WTC11 (cell line): ENCODE results near the gene UFSP2. TPM values are rescaled to one million over a fixed set of nuclear protein-coding genes. Genes with fewer than 3 reads are reported as not detected.

ENCODE experiments used
- ATAC-seq: fragments of 200-7000 bp; cut with Tn5 transposase; 2 replicates; pipeline ENCODE4 v1.10.0; 2021; ENCODE audit warnings: mild to moderate bottlenecking, moderate library complexity
- Bru-seq: library from RNA; stranded (reverse); fragments of 400-500 nt; gene quantifications from one replicate; lab custom pipeline; 2021; lab: Mats Ljungman, UMichigan
- CTCF ChIA-PET: fragments of 300-600 bp; sonication (Branson Sonifier 250); formaldehyde crosslinking; loops from one replicate; lab custom pipeline; 2021; ENCODE audit warnings: antibody characterized with exemption; lab: Charles Lee
- POLR2A ChIA-PET: fragments of 350-600 bp; sonication (Branson Sonifier 250); formaldehyde crosslinking; loops from one replicate; lab custom pipeline; 2021; ENCODE audit warnings: antibody characterized with exemption; lab: Charles Lee
- DNase-seq: peaks from one replicate; pipeline ENCODE4 v3.0.0; 2021; ENCODE audit warnings: low spot score
- H3K27ac Mint-ChIP-seq: 2 replicates; pipeline ENCODE4 v1.8.0; 2021; ENCODE audit warnings: mixed read lengths
- H3K27me3 Mint-ChIP-seq: 2 replicates; pipeline ENCODE4 v1.8.0; 2021; ENCODE audit warnings: low read depth, mild to moderate bottlenecking, moderate library complexity, mixed read lengths
- H3K36me3 Mint-ChIP-seq: 2 replicates; pipeline ENCODE4 v1.8.0; 2021; ENCODE audit warnings: mixed read lengths
- H3K4me1 Mint-ChIP-seq: 2 replicates; pipeline ENCODE4 v1.8.0; 2022; ENCODE audit warnings: mixed read lengths
- H3K4me3 Mint-ChIP-seq: 2 replicates; pipeline ENCODE4 v1.8.0; 2021; ENCODE audit warnings: mild to moderate bottlenecking, moderate library complexity, mixed read lengths
- H3K9me3 Mint-ChIP-seq: 2 replicates; pipeline ENCODE4 v1.8.0; 2021; ENCODE audit warnings: mixed read lengths
- CREM ChIP-seq: sonication (generic); formaldehyde crosslinking; IDR thresholded peaks from 2 replicates; pipeline ENCODE4 v1.8.1; 2022; ENCODE audit warnings: mild to moderate bottlenecking, missing genetic modification reagents, moderate library complexity
- JAZF1 ChIP-seq: fragments of 250-450 bp; sonication (Bioruptor Pico); IDR thresholded peaks from 2 replicates; pipeline ENCODE4 v1.9.0; 2021; ENCODE audit warnings: moderate library complexity, mild to moderate bottlenecking, inconsistent platforms
- JUN ChIP-seq: sonication (generic); formaldehyde crosslinking; IDR thresholded peaks from 2 replicates; pipeline ENCODE4 v1.8.0; 2023; ENCODE audit warnings: mild to moderate bottlenecking, missing genetic modification reagents
- NR2C2 ChIP-seq: sonication (generic); formaldehyde crosslinking; IDR thresholded peaks from 2 replicates; pipeline ENCODE4 v1.8.0; 2022; ENCODE audit warnings: mild to moderate bottlenecking, missing genetic modification reagents
- TP53 ChIP-seq: sonication (generic); formaldehyde crosslinking; IDR thresholded peaks from 2 replicates; pipeline ENCODE4 v1.8.1; 2023; ENCODE audit warnings: mild to moderate bottlenecking, missing genetic modification reagents
- ZNF671 ChIP-seq: fragments of 250-450 bp; sonication (Bioruptor Pico); IDR thresholded peaks from 2 replicates; pipeline ENCODE4 v1.8.0; 2021; ENCODE audit warnings: mild to moderate bottlenecking
- long read RNA-seq, 3 experiments: library from RNA in 1 of 3; library from capped mRNA in 1 of 3; library from polyadenylated mRNA in 1 of 3; unstranded in 2 of 3; stranded (forward) in 1 of 3; transcript quantifications; one replicate each; pipeline ENCODE4 v2.0.0, GENCODE V29; 2021
- total RNA-seq: library from RNA; stranded (reverse); gene quantifications from 3 replicates; pipeline ENCODE4 v1.2.3, GENCODE V29; 2021
- TF ChIP-seq, protein P1 (sequence below): sonication (generic); formaldehyde crosslinking; IDR thresholded peaks from 2 replicates; pipeline ENCODE4 v1.8.1; 2023; ENCODE audit warnings: mild to moderate bottlenecking, missing genetic modification reagents
- TF ChIP-seq, protein P2 (sequence below): sonication (generic); formaldehyde crosslinking; IDR thresholded peaks from 2 replicates; pipeline ENCODE4 v1.8.0; 2023; ENCODE audit warnings: missing genetic modification reagents, mild to moderate bottlenecking, borderline replicate concordance
- TF ChIP-seq, protein P3 (sequence below): sonication (generic); formaldehyde crosslinking; IDR thresholded peaks from 2 replicates; pipeline ENCODE4 v1.8.0; 2022; ENCODE audit warnings: mild to moderate bottlenecking, missing genetic modification reagents
- TF ChIP-seq, protein P4 (sequence below): sonication (generic); formaldehyde crosslinking; IDR thresholded peaks from 2 replicates; pipeline ENCODE4 v1.8.1; 2023; ENCODE audit warnings: mild to moderate bottlenecking, missing genetic modification reagents, borderline replicate concordance
- TF ChIP-seq, protein P5 (sequence below): fragments of 250-450 bp; sonication (Bioruptor Pico); IDR thresholded peaks from 2 replicates; pipeline ENCODE4 v1.9.0; 2021; ENCODE audit warnings: mild to moderate bottlenecking
- TF ChIP-seq, protein P6 (sequence below): sonication (generic); formaldehyde crosslinking; IDR thresholded peaks from 2 replicates; pipeline ENCODE4 v1.8.1; 2023; ENCODE audit warnings: mild to moderate bottlenecking, missing genetic modification reagents
- TF ChIP-seq, protein P7 (sequence below): sonication (generic); formaldehyde crosslinking; IDR thresholded peaks from 2 replicates; pipeline ENCODE4 v1.8.0; 2023; ENCODE audit warnings: missing genetic modification reagents
- TF ChIP-seq, protein P8 (sequence below): sonication (generic); formaldehyde crosslinking; IDR thresholded peaks from 2 replicates; pipeline ENCODE4 v1.8.1; 2023; ENCODE audit warnings: mild to moderate bottlenecking, moderate library complexity, missing genetic modification reagents

UFSP2 gene, protein sequence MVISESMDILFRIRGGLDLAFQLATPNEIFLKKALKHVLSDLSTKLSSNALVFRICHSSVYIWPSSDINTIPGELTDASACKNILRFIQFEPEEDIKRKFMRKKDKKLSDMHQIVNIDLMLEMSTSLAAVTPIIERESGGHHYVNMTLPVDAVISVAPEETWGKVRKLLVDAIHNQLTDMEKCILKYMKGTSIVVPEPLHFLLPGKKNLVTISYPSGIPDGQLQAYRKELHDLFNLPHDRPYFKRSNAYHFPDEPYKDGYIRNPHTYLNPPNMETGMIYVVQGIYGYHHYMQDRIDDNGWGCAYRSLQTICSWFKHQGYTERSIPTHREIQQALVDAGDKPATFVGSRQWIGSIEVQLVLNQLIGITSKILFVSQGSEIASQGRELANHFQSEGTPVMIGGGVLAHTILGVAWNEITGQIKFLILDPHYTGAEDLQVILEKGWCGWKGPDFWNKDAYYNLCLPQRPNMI
- total RNA-seq, result 29.6 to 33.0 TPM (median 30.8 TPM) in 3 replicates
- percentile 67 among the genes with signal in this experiment for Bru-seq, nascent RNA
- long read RNA-seq, experiment 1, transcript UFSP2-201 (12 exons, 1,630 nt), result major isoform, 75 of 85 reads
- long read RNA-seq, experiment 1, partial matches to known transcripts, result 4 of 85 reads
- long read RNA-seq, experiment 1, other reads (novel, unspliced or antisense), result 6 of 85 reads
- long read RNA-seq, experiment 2, transcript UFSP2-201 (12 exons, 1,630 nt), result major isoform, 31 of 49 reads
- long read RNA-seq, experiment 2, partial matches to known transcripts, result 8 of 49 reads
- long read RNA-seq, experiment 2, other reads (novel, unspliced or antisense), result 8 of 49 reads
- long read RNA-seq, experiment 3, transcript UFSP2-201 (12 exons, 1,630 nt), result major isoform, 113 of 125 reads
- long read RNA-seq, experiment 3, partial matches to known transcripts, result 2 of 125 reads
- long read RNA-seq, experiment 3, other reads (novel, unspliced or antisense), result 9 of 125 reads

DNA sequence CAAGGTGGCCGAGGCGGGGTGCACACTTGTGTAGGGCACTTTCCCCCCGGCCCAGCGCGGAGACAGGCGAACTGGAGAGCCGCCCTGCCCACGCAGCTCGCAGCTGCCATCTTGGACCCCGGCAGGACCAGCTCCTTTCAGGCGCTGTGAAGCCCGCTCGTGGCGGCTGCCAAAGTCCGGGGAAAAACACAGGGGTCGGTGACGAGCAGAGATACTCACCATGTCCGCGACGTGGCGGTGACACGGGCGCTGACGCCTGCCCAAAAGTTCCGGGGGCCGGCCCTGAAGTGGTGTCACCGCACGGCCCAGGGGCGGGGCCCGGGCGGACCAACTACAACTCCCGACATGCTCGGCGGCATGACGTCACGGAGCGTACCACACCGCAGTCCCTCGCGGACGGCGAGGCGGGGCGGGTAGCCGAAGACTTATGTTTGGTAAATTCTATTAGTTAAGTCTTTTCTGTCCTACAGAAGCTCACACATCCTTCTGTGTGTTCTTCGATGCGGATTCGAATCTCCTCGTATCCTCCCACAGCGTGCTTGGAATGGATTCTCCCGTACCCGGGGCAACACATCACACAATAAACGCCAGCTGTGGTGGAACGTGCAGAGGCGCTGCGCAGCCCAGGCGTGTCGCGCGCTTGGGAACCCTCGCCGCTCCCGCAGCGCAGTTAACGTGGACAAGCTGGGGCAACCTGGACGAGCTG lies at the start of gene UFSP2:
Gene UFSP2, minus strand, starts transcription at position 318 of the 706 bp plus-strand sequence. Its CDS starts 96 bp downstream, at position 222.
- CTCF ChIA-PET, result interaction anchor here (1.0 to 2.3 kb wide), 5 partner anchors 30 to 612 kb away, joined by 3 to 11 read pairs (median 4); partner anchors contain the start of genes ANKRD37 and LRP2BP
- TF ChIP-seq, protein P1, sequence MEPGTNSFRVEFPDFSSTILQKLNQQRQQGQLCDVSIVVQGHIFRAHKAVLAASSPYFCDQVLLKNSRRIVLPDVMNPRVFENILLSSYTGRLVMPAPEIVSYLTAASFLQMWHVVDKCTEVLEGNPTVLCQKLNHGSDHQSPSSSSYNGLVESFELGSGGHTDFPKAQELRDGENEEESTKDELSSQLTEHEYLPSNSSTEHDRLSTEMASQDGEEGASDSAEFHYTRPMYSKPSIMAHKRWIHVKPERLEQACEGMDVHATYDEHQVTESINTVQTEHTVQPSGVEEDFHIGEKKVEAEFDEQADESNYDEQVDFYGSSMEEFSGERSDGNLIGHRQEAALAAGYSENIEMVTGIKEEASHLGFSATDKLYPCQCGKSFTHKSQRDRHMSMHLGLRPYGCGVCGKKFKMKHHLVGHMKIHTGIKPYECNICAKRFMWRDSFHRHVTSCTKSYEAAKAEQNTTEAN (CRISPR knock-in tag), result peak; percentile 27; the same call in 1 of the 2 replicates
- TF ChIP-seq, protein P2, sequence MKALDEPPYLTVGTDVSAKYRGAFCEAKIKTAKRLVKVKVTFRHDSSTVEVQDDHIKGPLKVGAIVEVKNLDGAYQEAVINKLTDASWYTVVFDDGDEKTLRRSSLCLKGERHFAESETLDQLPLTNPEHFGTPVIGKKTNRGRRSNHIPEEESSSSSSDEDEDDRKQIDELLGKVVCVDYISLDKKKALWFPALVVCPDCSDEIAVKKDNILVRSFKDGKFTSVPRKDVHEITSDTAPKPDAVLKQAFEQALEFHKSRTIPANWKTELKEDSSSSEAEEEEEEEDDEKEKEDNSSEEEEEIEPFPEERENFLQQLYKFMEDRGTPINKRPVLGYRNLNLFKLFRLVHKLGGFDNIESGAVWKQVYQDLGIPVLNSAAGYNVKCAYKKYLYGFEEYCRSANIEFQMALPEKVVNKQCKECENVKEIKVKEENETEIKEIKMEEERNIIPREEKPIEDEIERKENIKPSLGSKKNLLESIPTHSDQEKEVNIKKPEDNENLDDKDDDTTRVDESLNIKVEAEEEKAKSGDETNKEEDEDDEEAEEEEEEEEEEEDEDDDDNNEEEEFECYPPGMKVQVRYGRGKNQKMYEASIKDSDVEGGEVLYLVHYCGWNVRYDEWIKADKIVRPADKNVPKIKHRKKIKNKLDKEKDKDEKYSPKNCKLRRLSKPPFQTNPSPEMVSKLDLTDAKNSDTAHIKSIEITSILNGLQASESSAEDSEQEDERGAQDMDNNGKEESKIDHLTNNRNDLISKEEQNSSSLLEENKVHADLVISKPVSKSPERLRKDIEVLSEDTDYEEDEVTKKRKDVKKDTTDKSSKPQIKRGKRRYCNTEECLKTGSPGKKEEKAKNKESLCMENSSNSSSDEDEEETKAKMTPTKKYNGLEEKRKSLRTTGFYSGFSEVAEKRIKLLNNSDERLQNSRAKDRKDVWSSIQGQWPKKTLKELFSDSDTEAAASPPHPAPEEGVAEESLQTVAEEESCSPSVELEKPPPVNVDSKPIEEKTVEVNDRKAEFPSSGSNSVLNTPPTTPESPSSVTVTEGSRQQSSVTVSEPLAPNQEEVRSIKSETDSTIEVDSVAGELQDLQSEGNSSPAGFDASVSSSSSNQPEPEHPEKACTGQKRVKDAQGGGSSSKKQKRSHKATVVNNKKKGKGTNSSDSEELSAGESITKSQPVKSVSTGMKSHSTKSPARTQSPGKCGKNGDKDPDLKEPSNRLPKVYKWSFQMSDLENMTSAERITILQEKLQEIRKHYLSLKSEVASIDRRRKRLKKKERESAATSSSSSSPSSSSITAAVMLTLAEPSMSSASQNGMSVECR (CRISPR knock-in tag), result peak; percentile 86; the same call in 1 of the 2 replicates
- TF ChIP-seq, protein P3, sequence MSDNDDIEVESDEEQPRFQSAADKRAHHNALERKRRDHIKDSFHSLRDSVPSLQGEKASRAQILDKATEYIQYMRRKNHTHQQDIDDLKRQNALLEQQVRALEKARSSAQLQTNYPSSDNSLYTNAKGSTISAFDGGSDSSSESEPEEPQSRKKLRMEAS (CRISPR knock-in tag), result peak; percentile 88
- TF ChIP-seq, protein P4, sequence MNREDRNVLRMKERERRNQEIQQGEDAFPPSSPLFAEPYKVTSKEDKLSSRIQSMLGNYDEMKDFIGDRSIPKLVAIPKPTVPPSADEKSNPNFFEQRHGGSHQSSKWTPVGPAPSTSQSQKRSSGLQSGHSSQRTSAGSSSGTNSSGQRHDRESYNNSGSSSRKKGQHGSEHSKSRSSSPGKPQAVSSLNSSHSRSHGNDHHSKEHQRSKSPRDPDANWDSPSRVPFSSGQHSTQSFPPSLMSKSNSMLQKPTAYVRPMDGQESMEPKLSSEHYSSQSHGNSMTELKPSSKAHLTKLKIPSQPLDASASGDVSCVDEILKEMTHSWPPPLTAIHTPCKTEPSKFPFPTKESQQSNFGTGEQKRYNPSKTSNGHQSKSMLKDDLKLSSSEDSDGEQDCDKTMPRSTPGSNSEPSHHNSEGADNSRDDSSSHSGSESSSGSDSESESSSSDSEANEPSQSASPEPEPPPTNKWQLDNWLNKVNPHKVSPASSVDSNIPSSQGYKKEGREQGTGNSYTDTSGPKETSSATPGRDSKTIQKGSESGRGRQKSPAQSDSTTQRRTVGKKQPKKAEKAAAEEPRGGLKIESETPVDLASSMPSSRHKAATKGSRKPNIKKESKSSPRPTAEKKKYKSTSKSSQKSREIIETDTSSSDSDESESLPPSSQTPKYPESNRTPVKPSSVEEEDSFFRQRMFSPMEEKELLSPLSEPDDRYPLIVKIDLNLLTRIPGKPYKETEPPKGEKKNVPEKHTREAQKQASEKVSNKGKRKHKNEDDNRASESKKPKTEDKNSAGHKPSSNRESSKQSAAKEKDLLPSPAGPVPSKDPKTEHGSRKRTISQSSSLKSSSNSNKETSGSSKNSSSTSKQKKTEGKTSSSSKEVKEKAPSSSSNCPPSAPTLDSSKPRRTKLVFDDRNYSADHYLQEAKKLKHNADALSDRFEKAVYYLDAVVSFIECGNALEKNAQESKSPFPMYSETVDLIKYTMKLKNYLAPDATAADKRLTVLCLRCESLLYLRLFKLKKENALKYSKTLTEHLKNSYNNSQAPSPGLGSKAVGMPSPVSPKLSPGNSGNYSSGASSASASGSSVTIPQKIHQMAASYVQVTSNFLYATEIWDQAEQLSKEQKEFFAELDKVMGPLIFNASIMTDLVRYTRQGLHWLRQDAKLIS (CRISPR knock-in tag), result no peak
- no peak for TF ChIP-seq TP53 (CRISPR knock-in tag)
- TF ChIP-seq, protein P5, sequence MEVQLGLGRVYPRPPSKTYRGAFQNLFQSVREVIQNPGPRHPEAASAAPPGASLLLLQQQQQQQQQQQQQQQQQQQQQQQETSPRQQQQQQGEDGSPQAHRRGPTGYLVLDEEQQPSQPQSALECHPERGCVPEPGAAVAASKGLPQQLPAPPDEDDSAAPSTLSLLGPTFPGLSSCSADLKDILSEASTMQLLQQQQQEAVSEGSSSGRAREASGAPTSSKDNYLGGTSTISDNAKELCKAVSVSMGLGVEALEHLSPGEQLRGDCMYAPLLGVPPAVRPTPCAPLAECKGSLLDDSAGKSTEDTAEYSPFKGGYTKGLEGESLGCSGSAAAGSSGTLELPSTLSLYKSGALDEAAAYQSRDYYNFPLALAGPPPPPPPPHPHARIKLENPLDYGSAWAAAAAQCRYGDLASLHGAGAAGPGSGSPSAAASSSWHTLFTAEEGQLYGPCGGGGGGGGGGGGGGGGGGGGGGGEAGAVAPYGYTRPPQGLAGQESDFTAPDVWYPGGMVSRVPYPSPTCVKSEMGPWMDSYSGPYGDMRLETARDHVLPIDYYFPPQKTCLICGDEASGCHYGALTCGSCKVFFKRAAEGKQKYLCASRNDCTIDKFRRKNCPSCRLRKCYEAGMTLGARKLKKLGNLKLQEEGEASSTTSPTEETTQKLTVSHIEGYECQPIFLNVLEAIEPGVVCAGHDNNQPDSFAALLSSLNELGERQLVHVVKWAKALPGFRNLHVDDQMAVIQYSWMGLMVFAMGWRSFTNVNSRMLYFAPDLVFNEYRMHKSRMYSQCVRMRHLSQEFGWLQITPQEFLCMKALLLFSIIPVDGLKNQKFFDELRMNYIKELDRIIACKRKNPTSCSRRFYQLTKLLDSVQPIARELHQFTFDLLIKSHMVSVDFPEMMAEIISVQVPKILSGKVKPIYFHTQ (CRISPR knock-in tag), result no peak
- no peak for TF ChIP-seq ZNF671 (CRISPR knock-in tag)
- TF ChIP-seq, protein P6, sequence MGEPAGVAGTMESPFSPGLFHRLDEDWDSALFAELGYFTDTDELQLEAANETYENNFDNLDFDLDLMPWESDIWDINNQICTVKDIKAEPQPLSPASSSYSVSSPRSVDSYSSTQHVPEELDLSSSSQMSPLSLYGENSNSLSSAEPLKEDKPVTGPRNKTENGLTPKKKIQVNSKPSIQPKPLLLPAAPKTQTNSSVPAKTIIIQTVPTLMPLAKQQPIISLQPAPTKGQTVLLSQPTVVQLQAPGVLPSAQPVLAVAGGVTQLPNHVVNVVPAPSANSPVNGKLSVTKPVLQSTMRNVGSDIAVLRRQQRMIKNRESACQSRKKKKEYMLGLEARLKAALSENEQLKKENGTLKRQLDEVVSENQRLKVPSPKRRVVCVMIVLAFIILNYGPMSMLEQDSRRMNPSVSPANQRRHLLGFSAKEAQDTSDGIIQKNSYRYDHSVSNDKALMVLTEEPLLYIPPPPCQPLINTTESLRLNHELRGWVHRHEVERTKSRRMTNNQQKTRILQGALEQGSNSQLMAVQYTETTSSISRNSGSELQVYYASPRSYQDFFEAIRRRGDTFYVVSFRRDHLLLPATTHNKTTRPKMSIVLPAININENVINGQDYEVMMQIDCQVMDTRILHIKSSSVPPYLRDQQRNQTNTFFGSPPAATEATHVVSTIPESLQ, result no peak
- no peak for TF ChIP-seq NR2C2
- TF ChIP-seq, protein P7, sequence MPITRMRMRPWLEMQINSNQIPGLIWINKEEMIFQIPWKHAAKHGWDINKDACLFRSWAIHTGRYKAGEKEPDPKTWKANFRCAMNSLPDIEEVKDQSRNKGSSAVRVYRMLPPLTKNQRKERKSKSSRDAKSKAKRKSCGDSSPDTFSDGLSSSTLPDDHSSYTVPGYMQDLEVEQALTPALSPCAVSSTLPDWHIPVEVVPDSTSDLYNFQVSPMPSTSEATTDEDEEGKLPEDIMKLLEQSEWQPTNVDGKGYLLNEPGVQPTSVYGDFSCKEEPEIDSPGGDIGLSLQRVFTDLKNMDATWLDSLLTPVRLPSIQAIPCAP (CRISPR knock-in tag), result 0 out of 2 replicates have a peak, but pooled peaks have one; percentile 20
- TF ChIP-seq, protein P8, sequence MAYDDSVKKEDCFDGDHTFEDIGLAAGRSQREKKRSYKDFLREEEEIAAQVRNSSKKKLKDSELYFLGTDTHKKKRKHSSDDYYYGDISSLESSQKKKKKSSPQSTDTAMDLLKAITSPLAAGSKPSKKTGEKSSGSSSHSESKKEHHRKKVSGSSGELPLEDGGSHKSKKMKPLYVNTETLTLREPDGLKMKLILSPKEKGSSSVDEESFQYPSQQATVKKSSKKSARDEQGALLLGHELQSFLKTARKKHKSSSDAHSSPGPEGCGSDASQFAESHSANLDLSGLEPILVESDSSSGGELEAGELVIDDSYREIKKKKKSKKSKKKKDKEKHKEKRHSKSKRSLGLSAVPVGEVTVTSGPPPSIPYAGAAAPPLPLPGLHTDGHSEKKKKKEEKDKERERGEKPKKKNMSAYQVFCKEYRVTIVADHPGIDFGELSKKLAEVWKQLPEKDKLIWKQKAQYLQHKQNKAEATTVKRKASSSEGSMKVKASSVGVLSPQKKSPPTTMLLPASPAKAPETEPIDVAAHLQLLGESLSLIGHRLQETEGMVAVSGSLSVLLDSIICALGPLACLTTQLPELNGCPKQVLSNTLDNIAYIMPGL (CRISPR knock-in tag), result peak; percentile 57; the same call in 1 of the 2 replicates
- TF ChIP-seq JUN (CRISPR knock-in tag), result peak; percentile 70; the same call in 1 of the 2 replicates
- peak; percentile 97 for TF ChIP-seq CREM
- no peak for TF ChIP-seq JAZF1 (CRISPR knock-in tag)

More for the DNA sequence above, at the start of gene UFSP2:
- ATAC-seq (peak; percentile 90), DNase-seq (peak; percentile 81)
- no peaks in the 10 kb centered on the region for H3K9me3 Mint-ChIP-seq
- peaks cover 7% of the 10 kb centered on the region; the same call in 1 of the 2 replicates for H3K36me3 Mint-ChIP-seq
- peaks cover 10% of the 10 kb centered on the region for H3K4me1 Mint-ChIP-seq
- peak within 1 kb of the TSS; percentile 90 for H3K4me3 Mint-ChIP-seq
- H3K27me3 Mint-ChIP-seq, result no peaks in the 10 kb centered on the region
- peak within 1 kb of the TSS; percentile 99 for H3K27ac Mint-ChIP-seq
- POLR2A ChIA-PET, result interaction anchor here (1.1 kb wide), 1 partner anchor 29 kb away, joined by 3 read pairs; the partner anchor contains the start of gene ANKRD37
